CD8-positive, alpha-beta memory T cell (primary cell): Measurements from ENCODE around the gene SYT7. TPM values are rescaled to one million over a fixed set of nuclear protein-coding genes. Genes with fewer than 3 reads are reported as not detected.

Source experiments
- polyA plus RNA-seq: library from polyadenylated mRNA; unstranded; fragments of 300-500 nt; fragmentation: Illumina TruSeq; gene quantifications from one replicate; pipeline ENCODE4 v1.2.3, GENCODE V29; 2021
- total RNA-seq, 2 experiments: library from RNA; stranded (reverse); gene quantifications; one replicate each; pipeline ENCODE4 v1.2.3, GENCODE V29; 2021

Gene SYT7
- total and polyA plus RNA-seq, 3 experiments from 2014 or later = not detected

Other genes starting within 250 kb of the SYT7 start
- gene DDB1, start 248.0 kb downstream of the SYT7 start, total RNA-seq = 100 to 1,000 TPM; 302 to 307 TPM
- 120 TPM for gene DDB1, start 248.0 kb downstream of the SYT7 start, polyA plus RNA-seq
- gene TKFC, start 247.8 kb downstream of the SYT7 start, total RNA-seq = 10 to 100 TPM; 66.8 to 72.4 TPM
- 31.8 TPM for gene TKFC, start 247.8 kb downstream of the SYT7 start, polyA plus RNA-seq
- 10 to 100 TPM; 53.0 to 53.7 TPM for gene CYB561A3, start 219.2 kb downstream of the SYT7 start, total RNA-seq
- 62.1 TPM for gene CYB561A3, start 219.2 kb downstream of the SYT7 start, polyA plus RNA-seq
- 10 to 100 TPM; 74.4 to 75.1 TPM for gene TMEM138, start 218.7 kb downstream of the SYT7 start, total RNA-seq
- gene TMEM138, start 218.7 kb downstream of the SYT7 start, polyA plus RNA-seq = 54.3 TPM
- 10 to 100 TPM; 16.8 to 17.5 TPM for gene TMEM216, start 188.5 kb downstream of the SYT7 start, total RNA-seq
- gene TMEM216, start 188.5 kb downstream of the SYT7 start, polyA plus RNA-seq = 53.2 TPM
- gene CPSF7, start 151.1 kb downstream of the SYT7 start, total RNA-seq = 100 to 1,000 TPM; 128 to 140 TPM
- 32.9 TPM for gene CPSF7, start 151.1 kb downstream of the SYT7 start, polyA plus RNA-seq
- 10 to 100 TPM; 48.8 to 49.2 TPM for gene SDHAF2, start 151.0 kb downstream of the SYT7 start, total RNA-seq
- 101 TPM for gene SDHAF2, start 151.0 kb downstream of the SYT7 start, polyA plus RNA-seq
- gene LRRC10B, start 72.3 kb downstream of the SYT7 start, total RNA-seq = not detected
- gene LRRC10B, start 72.3 kb downstream of the SYT7 start, polyA plus RNA-seq = not detected
- gene DAGLA, start 99.3 kb upstream of the SYT7 start, total RNA-seq = under 1 TPM; 0.11 to 0.20 TPM
- gene DAGLA, start 99.3 kb upstream of the SYT7 start, polyA plus RNA-seq = not detected
- gene MYRF, start 171.6 kb upstream of the SYT7 start, total RNA-seq = under 1 TPM; 0.70 to 0.93 TPM
- 0.63 TPM for gene MYRF, start 171.6 kb upstream of the SYT7 start, polyA plus RNA-seq
- 100 to 1,000 TPM; 148 to 152 TPM for gene TMEM258, start 211.5 kb upstream of the SYT7 start, total RNA-seq
- gene TMEM258, start 211.5 kb upstream of the SYT7 start, polyA plus RNA-seq = 258 TPM
- gene FEN1, start 211.8 kb upstream of the SYT7 start, total RNA-seq = 100 to 1,000 TPM; 112 to 121 TPM
- gene FEN1, start 211.8 kb upstream of the SYT7 start, polyA plus RNA-seq = 15.4 TPM
- 1 to 10 TPM; 6.3 TPM for gene FADS1, start 235.9 kb upstream of the SYT7 start, total RNA-seq
- gene FADS1, start 235.9 kb upstream of the SYT7 start, polyA plus RNA-seq = 1.4 TPM
- gene FADS2, start 247.2 kb upstream of the SYT7 start, total RNA-seq = 1 to 10 TPM; 7.2 to 10.0 TPM
- 0.98 TPM for gene FADS2, start 247.2 kb upstream of the SYT7 start, polyA plus RNA-seq